ENCODE measurements around the gene CDK13. TPM values are rescaled to one million over a fixed set of nuclear protein-coding genes. Genes with fewer than 3 reads are reported as not detected.

Gene CDK13
- total RNA-seq, 2 experiments from 2014 or later = 84.3 to 90.9 TPM

GRCh38 chr7:39978230-39978934 is 28.3 kb downstream of the CDK13 start:
- Histone ChIP-seq H4K20me1 (ENCODE audit: insufficient read depth, low read length) (peaks cover 33% of the 10 kb centered on the region), H2AFZ (ENCODE audit: low read length) (no peak overlapping the region), H3K79me2 (ENCODE audit: insufficient read depth, low read depth, low read length) (peaks cover 87% of the 10 kb centered on the region), H3K9me2 (ENCODE audit: insufficient read depth, low read length) (no peaks in the 10 kb centered on the region), H3K9me3 (ENCODE audit: low read length) (peaks cover 1% of the 10 kb centered on the region; the same call in 1 of the 2 replicates), H3K4me3 (ENCODE audit: low read depth, low read length, poor library complexity, severe bottlenecking) (peak overlapping the region; percentile 28), H3K4me1 (ENCODE audit: insufficient read depth, low read length, poor library complexity, severe bottlenecking) (peaks cover 74% of the 10 kb centered on the region), H3K27ac (ENCODE audit: low read depth, low read length, poor library complexity, severe bottlenecking) (peak overlapping the region; percentile 43), H3K36me3 (ENCODE audit: insufficient read depth, low read length) (peaks cover 9% of the 10 kb centered on the region; the same call in 1 of the 2 replicates), H3K4me2 (ENCODE audit: low read length) (peak overlapping the region; percentile 66)
- peak; percentile 62 for DNase-seq (ENCODE audit: low spot score)
- no TSS peak for BruUV-seq (replicated peaks)
- POLR2A ChIA-PET = interaction anchor here (0.6 to 2.5 kb wide), 6 partner anchors 10 to 80 kb away, joined by 3 to 8 read pairs (median 4); partner anchors contain the start of gene CDK13
- CTCF ChIA-PET (ENCODE audit: unreplicated experiment) = interaction anchor here (0.8 kb wide), 1 partner anchor 10 kb away, joined by 3 read pairs; no protein-coding TSS in a partner anchor
- intact Hi-C loops (cut with micrococcal nuclease; ENCODE audit: unreplicated experiment) = no loop called here
- TF ChIP-seq CTCF (conservative IDR thresholded peaks at IDR 0.05; ENCODE audit: low read length) (no peak), EZH2phosphoT487 (IDR thresholded peaks at IDR 0.05; ENCODE audit: borderline replicate concordance, low read depth, low read length) (no peak)

- intact Hi-C loops (cut with micrococcal nuclease; ENCODE audit: unreplicated experiment) = no loop called here
- H3K27ac ChIP-seq (ENCODE audit: low read depth, low read length, poor library complexity, severe bottlenecking) = no peak overlapping the region
- peaks cover 36% of the 10 kb centered on the region for H4K20me1 ChIP-seq (ENCODE audit: insufficient read depth, low read length)
- no peak overlapping the region for H2AFZ ChIP-seq (ENCODE audit: low read length)
- peak overlapping the region; percentile 66 for H3K4me2 ChIP-seq (ENCODE audit: low read length)
- TF ChIP-seq CTCF (conservative IDR thresholded peaks at IDR 0.05; ENCODE audit: low read length) = no peak
- no peak for TF ChIP-seq EZH2phosphoT487 (IDR thresholded peaks at IDR 0.05; ENCODE audit: borderline replicate concordance, low read depth, low read length)
- peaks cover 87% of the 10 kb centered on the region for H3K79me2 ChIP-seq (ENCODE audit: insufficient read depth, low read depth, low read length)
- no peak overlapping the region for H3K4me3 ChIP-seq (ENCODE audit: low read depth, low read length, poor library complexity, severe bottlenecking)
- POLR2A ChIA-PET = interaction anchor here (2.5 kb wide), 1 partner anchor 31 kb away, joined by 8 read pairs; the partner anchor contains the start of gene CDK13
- no TSS peak for BruUV-seq (replicated peaks)
- no peaks in the 10 kb centered on the region for H3K9me2 ChIP-seq (ENCODE audit: insufficient read depth, low read length)
- DNase-seq (ENCODE audit: low spot score) = peak; percentile 43
- peaks cover 5% of the 10 kb centered on the region; the same call in 1 of the 2 replicates for H3K9me3 ChIP-seq (ENCODE audit: low read length)
- CTCF ChIA-PET (ENCODE audit: unreplicated experiment) = no interaction called here
- H3K4me1 ChIP-seq (ENCODE audit: insufficient read depth, low read length, poor library complexity, severe bottlenecking) = peaks cover 67% of the 10 kb centered on the region
- peaks cover 20% of the 10 kb centered on the region for H3K36me3 ChIP-seq (ENCODE audit: insufficient read depth, low read length)
Measured at GRCh38 chr7:39979406-39980073, 29.5 kb downstream of the CDK13 start.
